Stimulated activated CD8-positive, alpha-beta memory T cell treated with anti-CD3 and anti-CD28 coated beads, Interleukin-7, amount 100 ng/mL, for 48 hours (primary cell): ENCODE data around the gene LOXL1.

Experiments used
- DNase-seq, 2 donors: peaks; one replicate each; pipeline ENCODE4 v3.0.0-alpha.2; 2020; ENCODE audit warnings: low read depth in 1 of 2; ENCODE audit errors: extremely low read depth in 1 of 2

The LOXL1 gene

DNA sequence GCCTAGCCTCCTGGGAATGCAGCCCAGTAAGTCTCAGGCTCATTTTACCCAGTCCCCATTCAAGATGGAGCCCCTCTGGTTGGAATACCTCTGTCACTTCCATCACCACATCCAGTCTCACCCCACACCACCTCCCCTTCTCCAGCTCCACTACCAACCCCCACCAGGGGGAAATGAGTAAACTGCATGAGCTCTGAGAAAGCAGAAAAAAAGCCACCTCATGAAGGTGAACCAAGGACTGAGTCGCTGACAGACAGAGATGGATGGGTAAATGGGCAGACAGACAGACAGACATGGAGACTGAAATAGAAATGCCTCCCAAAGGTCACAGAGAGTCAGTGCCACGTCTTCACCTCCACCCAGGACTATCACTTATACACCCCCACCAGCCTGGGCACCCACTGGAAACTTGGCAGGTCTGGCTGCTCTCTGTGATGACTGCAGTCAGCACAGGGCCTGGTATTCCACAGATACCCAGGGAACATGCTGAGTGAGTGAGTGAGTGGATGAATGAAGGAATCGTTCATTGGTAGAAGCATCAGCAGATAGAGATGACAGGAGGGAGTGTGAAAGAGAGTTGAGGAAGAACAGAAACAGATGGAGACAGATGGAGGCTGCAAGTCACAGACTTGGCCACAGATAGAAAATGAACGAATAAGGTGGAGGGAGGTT is 4.9 kb upstream of the LOXL1 start:
- DNase-seq = peak in 1 of 2 donors; percentile 5

DNA sequence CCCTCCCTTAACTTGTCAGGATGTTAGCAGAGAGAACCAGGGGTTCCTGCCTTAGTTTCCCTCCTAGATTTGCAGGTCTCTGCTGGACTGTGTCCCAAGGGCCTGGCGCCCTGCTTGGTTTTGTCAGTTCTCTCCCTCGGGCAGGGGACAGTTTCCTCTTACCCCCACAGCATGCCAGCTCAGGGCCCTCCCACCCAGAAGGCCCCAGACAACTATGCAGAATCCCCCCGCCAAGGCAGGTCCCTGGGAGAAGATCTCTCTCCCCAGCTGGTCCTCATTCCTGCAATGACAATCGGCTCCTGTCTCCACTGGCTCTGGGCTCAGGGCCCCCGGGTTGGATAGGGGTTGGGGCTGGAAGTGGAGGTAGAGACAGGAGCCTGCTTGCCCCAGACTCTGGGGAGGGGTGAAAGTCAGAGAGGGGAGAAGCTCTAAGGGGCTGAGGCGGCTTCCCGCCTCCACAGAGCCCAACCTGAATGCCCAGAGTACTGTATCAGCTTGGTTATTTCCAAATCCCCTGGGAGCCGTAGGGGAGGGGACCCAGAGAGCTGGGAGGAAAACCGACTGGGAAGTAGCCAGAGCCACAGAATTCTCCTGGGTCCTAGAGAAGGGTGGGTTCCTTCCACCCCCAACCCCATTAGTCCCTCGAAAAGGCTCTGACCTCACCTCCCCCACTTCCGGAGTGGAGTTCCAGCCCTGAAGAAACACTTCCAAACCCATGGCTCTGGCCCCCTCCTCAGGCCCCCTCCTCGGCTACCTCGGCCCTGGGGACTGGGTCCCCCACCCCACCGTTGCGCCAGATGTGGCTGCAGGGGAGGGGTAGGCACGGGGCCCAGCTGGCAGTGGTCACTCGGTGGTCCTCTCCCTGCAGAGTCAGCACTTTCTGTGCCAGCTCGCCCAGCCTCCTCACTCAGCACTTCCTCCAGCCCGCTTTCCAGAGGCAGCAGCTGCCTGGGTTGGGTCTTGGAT is 3.8 kb upstream of the LOXL1 start:
- DNase-seq = no peak

DNA sequence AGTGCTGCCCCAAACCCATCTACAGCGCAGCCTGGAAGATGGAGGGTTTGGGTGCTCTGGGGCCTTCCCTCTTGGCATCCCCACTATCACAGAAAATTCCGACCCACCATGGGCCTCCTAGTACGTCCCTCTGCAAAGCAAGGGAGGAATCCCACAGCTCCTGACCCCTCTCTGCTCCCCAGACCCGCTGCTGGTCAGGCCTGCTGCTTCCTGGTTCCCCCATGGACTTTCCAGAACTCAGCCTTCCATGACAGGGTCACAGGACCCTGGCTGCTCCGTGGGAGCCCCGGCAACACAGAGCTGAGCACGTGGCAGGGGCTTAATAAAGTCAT is 3.1 kb upstream of the LOXL1 start:
- no peak for DNase-seq

DNA sequence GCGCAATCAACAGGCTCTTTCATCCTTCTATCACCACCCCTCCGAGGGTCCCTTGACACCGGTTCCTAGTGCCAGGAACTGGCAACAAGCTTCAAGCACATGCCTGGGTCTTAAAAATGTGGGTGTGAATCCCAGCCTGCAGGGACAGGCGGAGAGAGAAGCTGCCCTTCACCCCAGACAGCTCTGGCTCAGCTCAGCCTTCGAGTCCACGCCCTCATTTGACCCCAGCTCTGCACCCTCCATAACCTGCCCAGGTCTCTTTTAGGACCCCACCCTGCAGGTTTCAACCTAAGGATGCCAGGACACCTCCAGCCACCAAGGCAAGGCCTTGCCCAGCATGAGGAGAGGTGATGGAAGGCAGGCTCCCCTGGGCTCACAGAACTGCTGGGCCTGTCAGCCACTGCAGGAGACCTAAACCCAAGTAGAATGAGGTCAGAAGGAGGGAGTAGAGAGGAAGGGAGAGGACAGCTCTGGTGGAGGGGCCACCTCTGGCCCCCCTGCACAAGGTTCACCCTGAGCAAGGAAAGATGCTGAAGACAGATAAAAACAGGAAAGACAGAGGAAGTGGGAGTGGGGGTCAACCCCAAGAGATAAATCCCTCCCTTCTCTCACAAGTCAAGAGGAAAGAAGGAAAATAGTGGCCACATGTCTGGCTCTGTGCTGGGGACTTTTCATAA is 2.6 kb upstream of the LOXL1 start:
- no peak for DNase-seq

DNA sequence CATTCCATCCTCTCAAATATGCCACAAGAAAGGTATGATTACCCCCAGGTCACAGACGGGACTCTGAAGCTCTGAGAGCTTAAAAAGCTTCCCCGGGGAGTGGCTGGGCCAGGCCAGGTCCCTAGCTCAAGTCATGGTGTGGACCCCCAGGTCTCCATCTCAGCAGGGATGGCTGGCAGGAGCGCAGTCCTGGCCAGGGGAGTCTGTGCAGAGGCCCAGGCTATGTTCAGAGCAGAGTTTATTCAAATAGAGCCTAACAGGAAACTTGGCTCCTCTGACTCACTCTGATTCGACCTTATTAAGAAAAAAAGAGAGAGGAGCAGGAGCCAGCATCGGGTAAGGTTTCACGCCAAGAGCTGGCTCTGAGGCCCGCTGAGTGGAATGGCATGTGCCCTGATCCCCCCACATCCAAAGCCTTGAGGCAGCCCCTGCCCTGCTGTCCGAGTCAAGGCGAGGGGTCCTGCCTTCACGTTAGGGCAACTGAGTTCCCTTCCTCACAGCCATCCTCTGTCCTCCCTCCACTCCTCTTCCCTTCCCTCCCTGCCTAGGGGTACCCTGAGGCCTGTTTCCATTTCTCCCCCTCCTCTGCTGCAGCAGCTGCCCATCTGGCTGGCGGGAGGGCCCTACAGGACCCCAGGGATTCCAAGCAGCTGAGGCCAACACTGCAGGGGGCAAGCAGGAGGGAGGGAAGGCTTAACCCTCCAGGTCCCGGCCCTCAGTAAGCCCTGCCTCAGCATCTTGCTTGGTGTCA is 1.9 kb upstream of the LOXL1 start:
- peak in 1 of 2 donors; percentile 8 for DNase-seq

DNA sequence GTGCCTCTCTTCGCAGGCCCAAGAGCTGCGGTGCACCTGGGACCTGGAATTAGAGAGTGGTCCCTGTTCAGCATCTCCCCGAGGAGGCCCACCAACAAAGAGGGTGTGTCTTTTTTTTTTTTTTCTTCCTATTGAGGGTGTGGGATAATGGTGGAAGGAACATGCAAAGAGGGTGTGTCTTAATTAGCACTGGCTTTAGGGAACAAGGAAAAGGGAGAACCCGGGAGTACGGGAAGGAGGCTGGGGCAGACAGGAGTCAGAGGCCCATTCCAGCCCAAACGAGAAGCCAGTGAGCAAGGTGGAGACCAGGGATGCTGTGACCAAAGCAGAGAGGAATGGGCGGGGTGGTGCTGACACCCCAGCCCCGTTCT is 429 bp upstream of the LOXL1 start:
- DNase-seq = no peak

DNA sequence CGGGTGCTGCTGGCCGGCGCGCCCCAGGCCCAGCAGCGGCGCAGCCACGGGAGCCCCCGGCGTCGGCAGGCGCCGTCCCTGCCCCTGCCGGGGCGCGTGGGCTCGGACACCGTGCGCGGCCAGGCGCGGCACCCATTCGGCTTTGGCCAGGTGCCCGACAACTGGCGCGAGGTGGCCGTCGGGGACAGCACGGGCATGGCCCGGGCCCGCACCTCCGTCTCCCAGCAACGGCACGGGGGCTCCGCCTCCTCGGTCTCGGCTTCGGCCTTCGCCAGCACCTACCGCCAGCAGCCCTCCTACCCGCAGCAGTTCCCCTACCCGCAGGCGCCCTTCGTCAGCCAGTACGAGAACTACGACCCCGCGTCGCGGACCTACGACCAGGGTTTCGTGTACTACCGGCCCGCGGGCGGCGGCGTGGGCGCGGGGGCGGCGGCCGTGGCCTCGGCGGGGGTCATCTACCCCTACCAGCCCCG is 777 bp downstream of the LOXL1 start:
- DNase-seq = no peak

DNA sequence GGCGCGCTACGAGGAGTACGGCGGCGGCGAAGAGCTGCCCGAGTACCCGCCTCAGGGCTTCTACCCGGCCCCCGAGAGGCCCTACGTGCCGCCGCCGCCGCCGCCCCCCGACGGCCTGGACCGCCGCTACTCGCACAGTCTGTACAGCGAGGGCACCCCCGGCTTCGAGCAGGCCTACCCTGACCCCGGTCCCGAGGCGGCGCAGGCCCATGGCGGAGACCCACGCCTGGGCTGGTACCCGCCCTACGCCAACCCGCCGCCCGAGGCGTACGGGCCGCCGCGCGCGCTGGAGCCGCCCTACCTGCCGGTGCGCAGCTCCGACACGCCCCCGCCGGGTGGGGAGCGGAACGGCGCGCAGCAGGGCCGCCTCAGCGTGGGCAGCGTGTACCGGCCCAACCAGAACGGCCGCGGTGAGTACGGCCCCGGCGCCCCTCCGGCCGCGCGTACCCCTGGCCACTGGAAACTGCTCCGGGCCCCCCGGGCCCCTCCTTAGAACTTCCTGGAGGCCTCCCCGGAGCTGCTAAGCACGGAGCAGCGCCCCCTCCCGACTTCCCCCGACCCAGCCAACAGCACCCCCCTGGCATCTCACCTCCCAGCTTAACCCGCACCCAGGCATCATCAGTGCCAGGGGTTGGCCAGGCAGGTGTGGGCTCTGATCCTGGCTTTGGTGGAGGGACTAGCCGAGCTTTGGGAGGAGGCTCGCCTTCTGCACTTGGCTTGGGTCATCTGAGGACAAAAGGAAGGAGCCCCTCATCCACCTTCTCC is 1.4 kb downstream of the LOXL1 start:
- DNase-seq = peak; percentile 41 to 56

DNA sequence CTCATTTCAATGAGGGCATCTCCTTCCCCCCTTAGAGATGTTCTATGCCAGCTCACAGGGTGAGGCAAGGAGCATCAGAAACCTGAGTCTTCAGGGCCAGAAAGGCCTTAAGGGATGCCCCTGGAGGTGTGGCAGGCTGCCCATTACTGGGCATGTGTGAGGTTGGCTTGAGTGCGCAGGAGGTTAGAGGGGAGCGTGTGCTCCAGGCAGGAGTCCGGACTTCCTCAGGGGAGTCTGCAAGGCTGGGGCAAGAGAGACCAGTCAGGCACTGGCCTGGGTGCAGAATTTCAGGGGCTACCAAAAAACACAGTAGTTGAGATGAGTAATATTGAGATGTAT is 1.9 kb downstream of the LOXL1 start:
- no peak for DNase-seq

DNA sequence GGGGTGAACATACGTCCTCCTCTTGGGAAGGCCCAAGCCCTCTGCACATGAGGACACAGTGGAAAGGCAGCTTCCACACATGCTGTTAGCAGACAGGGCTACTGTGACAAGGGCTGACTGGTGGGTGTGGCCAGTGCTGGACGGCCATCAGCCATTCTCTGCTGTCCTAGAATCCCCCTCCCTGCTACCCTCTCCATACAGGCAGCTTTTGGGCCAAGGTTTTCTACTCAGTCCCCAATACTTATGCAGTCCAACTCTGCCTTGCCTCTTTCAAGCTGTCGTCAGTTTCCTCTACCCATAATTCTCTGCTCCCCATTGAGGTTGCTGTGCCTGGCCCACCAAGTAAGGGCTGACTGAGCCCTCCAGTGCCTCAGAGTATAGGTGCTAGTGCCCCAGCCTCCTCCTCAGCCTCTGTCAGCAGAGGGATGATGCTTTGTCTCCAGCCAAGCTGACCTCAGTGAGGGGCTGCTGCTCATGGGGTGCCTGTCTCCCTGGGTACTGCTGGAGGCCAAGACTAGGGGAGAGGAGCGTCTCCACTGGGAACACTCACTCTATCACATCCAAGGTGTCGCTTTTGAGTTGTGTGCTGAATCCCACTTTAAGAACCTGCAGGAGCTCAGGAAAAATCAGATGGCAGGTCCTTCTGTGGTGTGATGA is 2.8 kb downstream of the LOXL1 start:
- DNase-seq = no peak

DNA sequence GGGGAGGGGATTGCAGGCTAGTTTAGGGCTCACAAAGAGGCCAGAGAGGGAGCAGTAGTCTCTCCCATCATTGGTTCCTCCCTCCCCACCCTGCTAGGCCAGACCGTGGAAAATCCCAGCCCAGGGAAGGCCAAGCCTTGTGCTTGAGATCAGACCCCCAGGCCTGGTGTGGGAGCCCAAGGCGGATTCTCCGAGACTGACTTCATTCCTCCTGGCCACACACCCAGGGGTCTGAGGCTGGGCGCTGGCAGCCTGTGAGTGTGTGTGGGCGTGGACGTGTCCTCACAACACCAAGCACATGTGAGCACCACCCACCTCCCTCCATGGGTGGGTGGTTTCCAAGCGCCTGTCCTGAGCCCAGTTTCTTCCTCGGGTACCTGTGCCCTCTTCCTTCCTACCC is 4.1 kb downstream of the LOXL1 start:
- DNase-seq = no peak

DNA sequence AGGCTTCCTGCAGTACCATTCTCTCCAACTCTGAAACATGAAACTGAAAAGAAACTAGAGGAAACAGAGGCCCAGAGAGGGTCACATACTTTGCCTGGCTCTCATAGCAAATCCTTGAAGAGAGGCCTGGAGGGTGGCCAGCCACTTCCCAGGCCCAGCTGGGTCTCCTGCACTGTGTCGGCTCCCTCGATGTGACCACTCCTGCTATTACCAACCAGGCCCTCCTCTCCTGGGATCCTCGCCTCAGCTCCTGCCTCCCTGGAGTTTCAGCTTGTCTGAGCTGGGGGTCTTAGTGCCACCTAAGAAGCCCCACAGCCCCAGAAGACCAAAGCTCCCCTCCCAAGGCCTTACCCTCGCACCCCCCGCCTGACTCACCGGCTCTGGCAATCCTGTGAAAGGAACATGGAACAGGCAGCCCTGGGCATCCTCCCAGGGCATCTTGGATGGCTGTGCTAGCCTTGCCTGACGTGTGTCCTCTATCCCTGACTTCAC is 4.6 kb downstream of the LOXL1 start:
- DNase-seq = no peak

DNA sequence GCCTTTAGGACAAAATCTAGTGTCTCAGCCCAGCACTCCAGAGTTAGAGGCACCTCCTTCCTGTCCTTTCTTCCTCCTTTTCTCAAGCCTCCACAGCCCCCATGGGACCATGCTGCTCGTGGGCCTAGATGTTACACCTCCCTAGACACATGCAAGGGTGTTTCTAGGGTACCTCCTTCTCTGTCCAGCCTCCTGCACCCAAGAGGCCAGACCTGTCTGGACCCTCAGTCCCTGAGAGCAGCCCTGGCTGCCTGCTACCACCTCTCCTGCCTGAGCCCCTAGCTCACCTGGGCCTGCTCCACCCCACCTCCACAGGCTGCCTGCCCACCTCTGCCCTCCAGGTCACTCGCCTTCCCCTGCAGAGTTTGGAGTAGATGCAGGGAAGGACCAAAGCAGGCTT is 5.2 kb downstream of the LOXL1 start:
- DNase-seq = no peak

DNA sequence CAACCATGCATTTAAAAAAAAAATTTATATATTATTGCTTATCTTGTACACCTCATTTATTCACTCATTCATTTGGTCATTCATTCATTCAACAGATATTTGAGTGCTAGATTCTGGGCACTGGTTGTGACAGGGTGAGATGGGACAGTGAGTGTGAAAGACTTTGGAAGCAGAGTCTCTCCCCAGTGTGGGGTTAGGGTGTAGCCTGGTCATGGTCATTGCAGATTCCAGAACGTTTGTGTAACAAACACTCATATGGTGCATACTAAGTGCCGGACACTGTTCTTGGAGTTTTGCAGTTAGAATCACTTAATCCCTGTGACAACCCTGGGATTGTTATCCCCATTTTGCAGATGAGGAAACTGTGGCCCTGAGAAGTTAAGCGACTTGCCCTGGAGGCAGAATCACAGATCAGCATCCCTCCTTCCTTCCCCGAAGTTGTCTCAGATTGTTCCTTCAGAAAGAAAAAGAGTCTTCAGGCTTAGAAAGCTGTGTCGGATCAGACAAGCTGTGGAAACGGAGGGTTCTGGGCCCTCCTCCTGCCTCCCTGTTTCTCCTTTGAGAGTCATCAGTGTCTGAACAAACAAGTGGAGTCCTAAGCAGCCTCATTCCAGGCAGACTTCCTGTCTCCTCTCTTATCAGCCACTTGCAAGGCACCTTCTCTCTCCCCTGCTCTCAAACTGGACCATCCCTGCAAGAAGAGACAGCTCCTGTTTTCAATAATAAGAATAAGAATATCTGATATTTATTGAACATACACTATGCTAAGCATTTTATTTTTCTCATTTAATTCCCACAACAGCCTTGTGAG is 6.3 kb downstream of the LOXL1 start:
- no peak for DNase-seq

DNA sequence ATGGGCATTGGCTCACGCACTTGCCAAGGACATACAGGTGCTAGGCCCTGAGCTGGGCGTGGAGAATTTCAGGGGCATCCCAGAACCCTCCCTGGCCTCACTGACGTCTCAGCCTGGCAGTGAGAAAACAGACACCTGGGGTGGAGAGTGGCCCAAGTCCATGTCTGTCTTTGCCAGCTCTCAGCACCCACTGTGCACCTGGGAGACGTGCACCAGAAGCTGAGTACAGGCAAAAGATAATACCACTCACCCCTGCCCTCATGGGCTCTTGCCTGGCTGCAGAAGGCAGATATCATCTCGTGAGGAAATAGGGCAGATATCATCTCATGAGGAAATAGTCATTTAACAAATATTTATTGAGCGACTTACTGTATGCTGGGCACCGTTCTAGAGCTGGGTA is 8.0 kb downstream of the LOXL1 start:
- no peak for DNase-seq

DNA sequence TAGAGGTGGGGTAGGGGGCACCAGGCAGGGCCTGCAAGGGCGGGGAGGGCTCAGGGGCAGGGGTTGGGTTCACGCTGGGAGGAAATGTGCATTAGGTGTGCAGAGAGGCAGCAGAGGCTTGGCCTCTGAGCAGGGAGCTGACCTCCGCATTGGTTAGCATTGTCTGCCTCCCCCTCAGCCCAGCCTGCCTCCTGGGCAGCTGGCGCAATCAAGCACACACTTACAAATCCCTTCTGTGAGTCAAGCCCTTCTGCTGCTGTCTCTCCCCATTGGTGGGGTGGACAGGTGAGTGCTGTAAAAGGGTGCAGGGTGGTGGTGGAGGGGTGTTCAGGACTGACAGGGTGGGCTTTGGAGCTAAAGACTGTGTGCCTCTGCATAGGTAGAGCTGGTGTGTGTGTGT is 9.3 kb downstream of the LOXL1 start:
- DNase-seq = no peak

DNA sequence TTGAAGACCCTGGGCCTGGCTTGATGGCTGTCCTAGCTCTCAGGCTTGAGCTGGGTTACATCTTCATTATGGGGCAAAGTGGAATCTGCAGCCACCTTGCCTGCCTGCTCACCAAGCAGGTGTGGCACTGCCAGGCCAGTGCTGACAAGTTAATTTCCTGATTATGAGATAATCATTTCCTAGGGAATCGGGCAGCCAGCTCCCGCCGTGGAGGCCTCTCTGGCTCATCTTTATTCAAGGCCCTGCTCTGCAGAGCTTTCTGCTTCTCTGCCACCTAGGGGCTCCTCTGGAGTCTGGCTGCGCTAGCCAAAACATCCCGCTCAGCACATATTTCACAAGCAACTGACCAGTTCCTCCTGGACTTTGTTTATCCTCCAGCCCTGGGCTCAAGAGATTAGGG is 9.9 kb downstream of the LOXL1 start:
- no peak for DNase-seq

DNA sequence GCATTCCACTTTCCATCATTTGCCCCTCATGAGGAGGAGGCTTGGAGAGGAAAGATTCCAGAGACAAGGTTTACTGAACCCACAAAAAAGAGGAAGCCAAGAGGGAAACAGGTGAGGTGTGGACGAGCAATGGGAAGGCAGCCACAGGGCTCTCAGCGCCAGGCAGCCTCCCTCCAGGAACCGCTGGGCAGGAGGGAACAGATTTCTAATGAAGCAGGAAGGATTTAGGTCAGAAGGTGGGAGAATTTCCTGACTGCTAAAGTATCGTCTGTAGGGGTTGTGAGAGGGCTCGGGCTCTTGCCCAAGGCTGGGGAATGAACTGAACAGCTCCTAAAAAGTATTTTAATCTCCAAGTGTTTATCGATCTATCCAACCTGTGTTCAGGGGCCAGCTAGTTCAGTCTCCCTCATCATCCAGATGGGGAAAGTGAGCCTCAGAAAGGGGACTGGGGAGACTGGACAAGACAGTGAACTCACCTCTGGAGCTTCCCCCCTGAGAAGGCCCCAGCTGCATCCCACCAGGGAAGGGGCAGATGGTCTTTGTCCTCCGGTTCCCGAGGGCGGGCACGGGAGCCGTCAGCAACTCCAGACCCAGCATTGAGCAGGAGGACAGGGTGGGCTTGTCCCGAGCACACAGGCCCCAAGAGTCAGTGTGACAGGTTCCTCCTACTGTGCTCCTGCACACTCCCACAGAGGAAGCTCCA is 10.5 kb downstream of the LOXL1 start:
- no peak for DNase-seq
